PC-9 (cell line): ENCODE measurements around the gene NDUFC2.

Experiments
- CTCF ChIP-seq: fragments of 200-600 bp; sonication (generic); conservative IDR thresholded peaks from 2 replicates; pipeline ENCODE4 v1.6.1; 2017; ENCODE audit warnings: mixed run types, antibody characterized with exemption, mild to moderate bottlenecking, moderate library complexity
- EZH2 ChIP-seq: fragments of 200-600 bp; sonication (generic); IDR thresholded peaks from 2 replicates; pipeline ENCODE4 v1.8.0; 2017; ENCODE audit warnings: antibody characterized with exemption, low read depth

GRCh38 chr11:78071717-78072116 lies 7.9 kb downstream of the NDUFC2 start:
- no peak for TF ChIP-seq CTCF
- no peak for TF ChIP-seq EZH2
